ENCODE data around the gene MAP6.

Gene MAP6

DNA sequence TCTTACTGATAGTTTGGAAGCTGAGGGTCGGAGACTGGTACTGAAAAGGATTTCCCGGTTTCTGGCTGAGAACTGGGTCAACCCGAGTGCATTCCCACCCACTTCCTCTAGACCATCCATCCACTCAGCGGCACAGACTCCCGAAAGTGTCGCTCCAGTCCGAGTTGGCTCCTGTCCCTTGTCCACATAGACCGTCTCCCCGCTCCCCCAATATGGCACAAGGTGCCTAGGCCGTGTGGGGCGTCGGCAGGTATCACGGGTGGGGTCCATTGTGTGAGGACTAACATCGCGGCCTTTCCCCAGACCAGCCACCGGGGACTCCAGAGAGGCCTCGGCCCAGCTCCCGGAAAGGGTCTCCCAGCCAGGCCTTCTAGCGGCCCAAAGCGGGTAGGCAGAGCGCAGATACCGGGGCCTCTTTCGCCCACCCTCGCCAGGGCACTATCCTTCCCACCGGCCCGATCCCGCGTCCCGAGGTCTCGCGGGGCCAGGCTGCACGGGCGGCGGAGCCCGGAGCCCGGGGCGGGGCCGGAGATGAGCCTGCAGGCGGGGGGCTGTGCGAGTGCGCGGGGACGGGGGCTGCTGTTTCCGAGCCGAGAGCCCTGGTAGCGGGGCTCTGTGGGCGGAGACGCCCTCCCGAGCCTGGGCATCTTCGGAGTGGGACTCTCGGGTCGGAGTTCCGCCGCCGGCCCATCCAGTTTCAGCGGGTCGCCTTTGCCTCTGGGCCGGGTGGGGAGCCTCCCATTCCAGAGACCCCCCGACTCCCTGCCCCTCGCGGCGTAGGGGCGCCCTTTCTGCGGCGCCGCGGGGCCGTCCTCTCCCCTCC is 85.7 kb downstream of the MAP6 start:
- Histone ChIP-seq H3K4me3 (ENCODE audit: low read length in 2 of 2) (peak overlapping the region; percentile 74 to 81), H3K4me1 (ENCODE audit: control insufficient read depth, insufficient read depth, low read length) (peaks cover 19% of the 10 kb centered on the region), H3K9me3 (ENCODE audit: control insufficient read depth in 2 of 2, low read length in 2 of 2) (no peaks in the 10 kb centered on the region), H3K9ac (ENCODE audit: low read length in 2 of 2) (peak overlapping the region; percentile 92 to 96), H3K36me3 (ENCODE audit: control insufficient read depth in 2 of 2, insufficient read depth in 2 of 2, low read length in 2 of 2) (no peaks in the 10 kb centered on the region), H3K27me3 (ENCODE audit: control insufficient read depth in 1 of 2, insufficient read depth in 2 of 2, low read length in 2 of 2) (no peaks in the 10 kb centered on the region), H3K27ac (ENCODE audit: low read length) (peak overlapping the region; percentile 92)

DNA sequence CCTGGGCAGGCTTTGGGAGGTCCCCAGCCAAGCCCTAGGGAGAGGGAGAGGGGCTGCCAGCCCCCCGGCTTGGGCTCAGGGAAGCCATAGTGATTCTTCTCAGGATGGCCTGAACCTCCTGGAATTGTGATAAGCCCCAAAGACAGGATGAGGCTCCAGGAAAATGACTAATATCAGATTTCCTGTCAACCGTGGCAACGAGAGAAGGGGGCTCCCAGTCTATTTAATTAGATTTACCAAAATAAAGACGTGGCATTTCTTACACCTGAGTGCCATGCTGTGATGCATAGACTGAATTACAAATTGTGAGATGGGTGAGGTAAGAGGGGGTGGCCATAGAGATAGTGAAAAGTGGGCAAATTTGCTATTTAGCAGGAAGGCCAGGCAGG is 86.3 kb downstream of the MAP6 start:
- H3K36me3 ChIP-seq (ENCODE audit: control insufficient read depth in 2 of 2, insufficient read depth in 2 of 2, low read length in 2 of 2) = no peaks in the 10 kb centered on the region

DNA sequence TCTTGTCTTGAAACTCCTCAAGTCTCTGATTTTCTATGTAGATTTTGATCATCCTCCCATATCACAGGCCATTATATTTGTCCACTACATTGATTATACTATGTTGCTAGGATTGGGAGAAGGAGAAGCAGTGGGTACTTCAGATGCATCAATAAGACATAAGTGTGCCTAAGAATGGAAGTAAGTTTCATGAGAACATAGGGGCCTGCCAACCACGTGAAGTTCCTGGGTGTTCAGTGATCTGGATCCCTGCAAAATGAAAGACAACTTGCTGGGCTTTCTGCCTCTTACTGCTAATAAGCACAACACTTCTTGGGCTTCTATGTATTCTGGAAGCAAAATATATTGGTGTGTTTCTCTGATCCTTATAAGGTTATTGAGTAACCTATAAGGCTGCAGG is 89.0 kb downstream of the MAP6 start:
- H3K4me1 ChIP-seq (ENCODE audit: control insufficient read depth, insufficient read depth, low read length) = peaks cover 27% of the 10 kb centered on the region

More for the DNA sequence above, 86.3 kb downstream of the MAP6 start:
- no peaks in the 10 kb centered on the region for H3K27me3 ChIP-seq (ENCODE audit: control insufficient read depth in 1 of 2, insufficient read depth in 2 of 2, low read length in 2 of 2)
- peaks cover 20% of the 10 kb centered on the region for H3K4me1 ChIP-seq (ENCODE audit: control insufficient read depth, insufficient read depth, low read length)
- peak overlapping the region; percentile 92 for H3K27ac ChIP-seq (ENCODE audit: low read length)
- no peaks in the 10 kb centered on the region for H3K9me3 ChIP-seq (ENCODE audit: control insufficient read depth in 2 of 2, low read length in 2 of 2)
- peak overlapping the region; percentile 92 to 96 for H3K9ac ChIP-seq (ENCODE audit: low read length in 2 of 2)
- H3K4me3 ChIP-seq (ENCODE audit: low read length in 2 of 2) = peak overlapping the region; percentile 74 to 81

DNA sequence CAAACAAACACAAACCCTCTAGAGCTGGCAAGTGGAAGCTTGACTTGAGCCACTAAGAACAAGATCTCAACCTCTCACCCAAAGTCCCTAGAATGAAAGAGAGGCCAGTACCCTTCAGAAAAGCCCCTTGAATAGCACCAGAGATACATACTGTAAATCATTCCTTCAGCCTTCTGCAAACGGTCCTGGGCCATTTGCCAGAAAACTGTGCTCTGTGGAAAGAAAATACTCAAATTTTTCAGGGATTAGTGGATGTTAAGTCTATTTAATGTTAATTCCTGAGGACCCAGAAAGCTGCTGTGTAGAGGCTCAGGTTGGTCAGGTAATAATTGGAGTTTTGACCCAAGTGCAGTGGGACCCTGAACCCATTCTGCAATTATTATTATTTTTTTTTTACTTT is 89.9 kb downstream of the MAP6 start:
- no peak overlapping the region for H3K9ac ChIP-seq (ENCODE audit: low read length in 2 of 2)
- no peak overlapping the region for H3K4me3 ChIP-seq (ENCODE audit: low read length in 2 of 2)
- no peaks in the 10 kb centered on the region for H3K9me3 ChIP-seq (ENCODE audit: control insufficient read depth in 2 of 2, low read length in 2 of 2)
- no peaks in the 10 kb centered on the region for H3K27me3 ChIP-seq (ENCODE audit: control insufficient read depth in 1 of 2, insufficient read depth in 2 of 2, low read length in 2 of 2)
- peaks cover 22% of the 10 kb centered on the region for H3K4me1 ChIP-seq (ENCODE audit: control insufficient read depth, insufficient read depth, low read length)
- H3K27ac ChIP-seq (ENCODE audit: low read length) = no peak overlapping the region
- H3K36me3 ChIP-seq (ENCODE audit: control insufficient read depth in 2 of 2, insufficient read depth in 2 of 2, low read length in 2 of 2) = peaks cover 4 to 5% of the 10 kb centered on the region in 2 donors

More for the DNA sequence above, 89.0 kb downstream of the MAP6 start:
- H3K9me3 ChIP-seq (ENCODE audit: control insufficient read depth in 2 of 2, low read length in 2 of 2) = no peaks in the 10 kb centered on the region
- no peaks in the 10 kb centered on the region for H3K27me3 ChIP-seq (ENCODE audit: control insufficient read depth in 1 of 2, insufficient read depth in 2 of 2, low read length in 2 of 2)
- no peak overlapping the region for H3K27ac ChIP-seq (ENCODE audit: low read length)
- no peak overlapping the region for H3K9ac ChIP-seq (ENCODE audit: low read length in 2 of 2)
- no peaks in the 10 kb centered on the region for H3K36me3 ChIP-seq (ENCODE audit: control insufficient read depth in 2 of 2, insufficient read depth in 2 of 2, low read length in 2 of 2)
- no peak overlapping the region for H3K4me3 ChIP-seq (ENCODE audit: low read length in 2 of 2)

DNA sequence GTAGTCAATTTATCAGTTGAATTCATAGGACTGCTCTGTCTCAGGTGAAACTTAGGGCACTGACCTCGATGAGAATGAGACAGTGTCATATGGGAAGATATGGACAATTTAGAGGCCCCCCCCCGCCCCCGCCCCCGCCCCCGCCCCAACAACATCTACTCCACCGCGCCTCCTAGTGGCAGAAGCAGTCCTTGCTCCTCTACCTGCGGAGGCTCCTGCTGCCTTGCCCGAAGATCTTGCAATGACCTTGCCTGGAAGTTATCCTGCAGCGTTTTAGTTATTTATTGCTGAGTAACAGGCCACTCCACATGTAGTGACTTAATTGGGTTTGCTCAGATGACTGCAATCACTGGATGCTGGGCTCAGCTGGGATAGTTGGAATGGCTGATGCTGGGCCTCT is 91.6 kb downstream of the MAP6 start:
- H3K27ac ChIP-seq (ENCODE audit: low read length) = no peak overlapping the region
- peaks cover 18% of the 10 kb centered on the region for H3K4me1 ChIP-seq (ENCODE audit: control insufficient read depth, insufficient read depth, low read length)
- no peak overlapping the region for H3K4me3 ChIP-seq (ENCODE audit: low read length in 2 of 2)
- peaks cover 19 to 20% of the 10 kb centered on the region in 2 donors for H3K36me3 ChIP-seq (ENCODE audit: control insufficient read depth in 2 of 2, insufficient read depth in 2 of 2, low read length in 2 of 2)
- H3K9ac ChIP-seq (ENCODE audit: low read length in 2 of 2) = no peak overlapping the region
- no peaks in the 10 kb centered on the region for H3K27me3 ChIP-seq (ENCODE audit: control insufficient read depth in 1 of 2, insufficient read depth in 2 of 2, low read length in 2 of 2)
- no peaks in the 10 kb centered on the region for H3K9me3 ChIP-seq (ENCODE audit: control insufficient read depth in 2 of 2, low read length in 2 of 2)

DNA sequence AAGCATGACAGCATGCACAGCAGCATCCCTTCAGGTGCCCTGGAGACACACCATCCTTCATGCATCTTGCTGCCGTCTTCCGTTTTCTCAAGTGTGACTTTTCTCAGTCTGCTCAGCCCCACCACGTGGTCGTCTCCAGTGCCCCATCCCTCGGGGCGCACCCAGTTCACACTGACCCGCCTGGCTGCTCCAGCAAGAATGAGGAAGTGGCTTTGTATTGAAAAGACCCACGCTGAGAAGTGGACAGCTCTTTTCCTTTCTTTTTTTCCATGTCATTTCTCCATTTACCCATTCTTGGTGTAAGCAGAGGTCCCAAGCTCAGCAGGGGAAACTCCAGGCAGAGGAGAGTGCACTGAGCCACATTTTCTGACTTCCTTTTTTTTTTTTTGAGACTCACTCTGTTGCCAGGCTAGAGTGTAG is 92.3 kb downstream of the MAP6 start:
- Histone ChIP-seq H3K27me3 (ENCODE audit: control insufficient read depth in 1 of 2, insufficient read depth in 2 of 2, low read length in 2 of 2) (no peaks in the 10 kb centered on the region), H3K4me1 (ENCODE audit: control insufficient read depth, insufficient read depth, low read length) (peaks cover 19% of the 10 kb centered on the region), H3K36me3 (ENCODE audit: control insufficient read depth in 2 of 2, insufficient read depth in 2 of 2, low read length in 2 of 2) (peaks cover 24 to 27% of the 10 kb centered on the region in 2 donors), H3K9me3 (ENCODE audit: control insufficient read depth in 2 of 2, low read length in 2 of 2) (no peaks in the 10 kb centered on the region), H3K27ac (ENCODE audit: low read length) (peak overlapping the region; percentile 24), H3K4me3 (ENCODE audit: low read length in 2 of 2) (no peak overlapping the region), H3K9ac (ENCODE audit: low read length in 2 of 2) (no peak overlapping the region)

DNA sequence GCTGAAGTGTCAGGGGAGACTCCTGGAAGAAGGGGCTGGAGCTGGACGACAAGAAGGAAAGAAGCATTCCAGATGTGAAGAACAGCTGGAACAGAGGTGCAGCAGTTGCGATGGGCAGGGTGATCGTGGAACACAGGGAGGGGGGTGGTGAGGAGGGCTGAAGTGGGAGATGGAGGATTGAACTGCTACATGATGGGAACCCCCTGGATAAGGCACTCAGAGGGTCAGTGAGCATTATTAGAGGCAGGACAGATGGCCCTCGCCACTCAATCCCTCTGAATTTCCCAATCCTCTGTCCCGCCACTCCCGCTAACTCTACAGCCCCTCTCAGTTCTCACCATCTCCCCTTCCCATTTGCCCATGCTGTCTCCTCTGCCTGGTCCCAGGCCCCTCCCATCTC is 92.8 kb downstream of the MAP6 start:
- Histone ChIP-seq H3K27ac (ENCODE audit: low read length) (peak overlapping the region; percentile 24), H3K27me3 (ENCODE audit: control insufficient read depth in 1 of 2, insufficient read depth in 2 of 2, low read length in 2 of 2) (no peaks in the 10 kb centered on the region), H3K9me3 (ENCODE audit: control insufficient read depth in 2 of 2, low read length in 2 of 2) (no peaks in the 10 kb centered on the region), H3K4me3 (ENCODE audit: low read length in 2 of 2) (no peak overlapping the region), H3K36me3 (ENCODE audit: control insufficient read depth in 2 of 2, insufficient read depth in 2 of 2, low read length in 2 of 2) (peaks cover 29 to 32% of the 10 kb centered on the region in 2 donors), H3K4me1 (ENCODE audit: control insufficient read depth, insufficient read depth, low read length) (peaks cover 19% of the 10 kb centered on the region), H3K9ac (ENCODE audit: low read length in 2 of 2) (no peak overlapping the region)

DNA sequence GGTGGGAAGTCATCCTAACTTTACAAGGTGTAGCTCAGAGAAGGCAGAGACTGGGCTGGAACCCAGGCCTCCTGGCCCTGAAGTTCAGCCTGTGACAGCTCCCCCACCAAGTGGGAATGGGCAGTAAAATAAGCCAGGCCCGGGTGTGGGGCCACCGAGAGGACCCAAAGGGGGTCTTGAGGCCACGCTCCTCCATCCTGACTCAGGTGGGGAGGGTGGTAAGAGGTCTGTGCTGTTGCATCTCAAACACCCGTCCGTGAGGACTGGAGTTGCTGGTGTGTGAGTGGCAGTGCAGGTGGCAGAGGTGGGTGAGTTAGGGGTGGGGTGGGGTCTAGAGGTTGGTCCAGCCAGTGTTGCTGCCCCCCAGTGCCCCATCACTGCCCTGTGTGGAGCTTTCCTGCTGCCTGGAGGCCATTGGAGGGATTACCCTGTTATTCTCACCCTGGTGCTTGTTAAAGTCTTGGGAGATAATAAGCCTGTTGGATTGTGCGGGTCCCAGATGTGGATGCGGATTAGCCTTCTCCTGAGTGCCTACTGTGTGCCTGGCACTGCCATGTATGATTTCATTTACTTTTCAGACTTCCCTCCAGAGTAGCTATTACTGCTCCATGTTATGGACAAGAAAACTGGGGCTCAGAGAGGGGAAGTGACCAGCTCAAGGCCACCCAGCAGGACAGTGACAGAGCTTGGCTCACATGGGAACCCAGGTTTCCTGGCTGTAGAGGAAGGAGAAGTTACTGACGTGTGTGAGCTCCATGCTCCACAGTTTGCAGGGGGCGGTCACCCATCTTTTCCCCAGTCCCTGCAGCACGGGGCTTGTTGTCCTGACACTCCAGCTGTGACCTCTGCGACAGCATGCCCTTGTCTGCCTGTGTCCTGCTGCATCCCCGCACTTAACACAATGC is 93.9 kb downstream of the MAP6 start:
- peaks cover 21% of the 10 kb centered on the region for H3K4me1 ChIP-seq (ENCODE audit: control insufficient read depth, insufficient read depth, low read length)
- H3K9me3 ChIP-seq (ENCODE audit: control insufficient read depth in 2 of 2, low read length in 2 of 2) = no peaks in the 10 kb centered on the region
- no peaks in the 10 kb centered on the region for H3K27me3 ChIP-seq (ENCODE audit: control insufficient read depth in 1 of 2, insufficient read depth in 2 of 2, low read length in 2 of 2)
- H3K36me3 ChIP-seq (ENCODE audit: control insufficient read depth in 2 of 2, insufficient read depth in 2 of 2, low read length in 2 of 2) = peaks cover 39 to 41% of the 10 kb centered on the region in 2 donors
- peak overlapping the region; percentile 53 for H3K27ac ChIP-seq (ENCODE audit: low read length)
- H3K4me3 ChIP-seq (ENCODE audit: low read length in 2 of 2) = no peak overlapping the region
- no peak overlapping the region for H3K9ac ChIP-seq (ENCODE audit: low read length in 2 of 2)

DNA sequence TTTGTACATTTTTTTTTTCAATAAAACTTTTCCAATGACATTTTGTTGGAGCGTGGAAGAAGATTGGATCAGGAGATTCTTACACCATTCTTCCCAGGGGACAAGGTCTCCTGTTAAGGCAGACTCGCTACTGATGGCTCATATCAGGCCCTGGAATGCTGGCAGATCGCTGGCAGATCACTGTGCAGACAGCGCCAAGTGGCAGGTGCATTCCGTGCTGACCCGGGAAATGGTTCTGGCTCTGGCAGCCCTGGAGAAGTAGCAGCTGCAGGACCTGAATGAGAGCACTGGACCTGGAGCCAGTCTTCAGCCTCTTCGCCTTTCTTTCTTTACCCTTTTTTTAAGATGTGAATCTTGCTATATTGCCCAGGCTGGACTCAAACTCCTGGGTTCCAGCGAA is 96.1 kb downstream of the MAP6 start:
- no peak overlapping the region for H3K9ac ChIP-seq (ENCODE audit: low read length in 2 of 2)
- peaks cover 60 to 61% of the 10 kb centered on the region in 2 donors for H3K36me3 ChIP-seq (ENCODE audit: control insufficient read depth in 2 of 2, insufficient read depth in 2 of 2, low read length in 2 of 2)
- no peak overlapping the region for H3K4me3 ChIP-seq (ENCODE audit: low read length in 2 of 2)
- no peaks in the 10 kb centered on the region for H3K9me3 ChIP-seq (ENCODE audit: control insufficient read depth in 2 of 2, low read length in 2 of 2)
- H3K27ac ChIP-seq (ENCODE audit: low read length) = peak overlapping the region; percentile 53
- peaks cover 30% of the 10 kb centered on the region for H3K4me1 ChIP-seq (ENCODE audit: control insufficient read depth, insufficient read depth, low read length)
- H3K27me3 ChIP-seq (ENCODE audit: control insufficient read depth in 1 of 2, insufficient read depth in 2 of 2, low read length in 2 of 2) = no peaks in the 10 kb centered on the region

DNA sequence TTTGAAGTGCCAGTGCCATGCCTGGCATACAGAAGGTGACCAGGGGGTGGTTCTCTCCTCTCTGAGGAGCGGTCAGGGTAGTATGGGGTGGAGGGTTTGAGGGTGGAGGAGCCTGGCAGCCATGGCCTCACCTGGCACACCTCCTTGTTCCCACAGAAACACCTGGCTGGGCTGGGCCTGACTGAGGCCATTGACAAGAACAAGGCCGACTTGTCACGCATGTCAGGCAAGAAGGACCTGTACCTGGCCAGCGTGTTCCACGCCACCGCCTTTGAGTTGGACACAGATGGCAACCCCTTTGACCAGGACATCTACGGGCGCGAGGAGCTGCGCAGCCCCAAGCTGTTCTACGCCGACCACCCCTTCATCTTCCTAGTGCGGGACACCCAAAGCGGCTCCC is 97.2 kb downstream of the MAP6 start:
- Histone ChIP-seq H3K27me3 (ENCODE audit: control insufficient read depth in 1 of 2, insufficient read depth in 2 of 2, low read length in 2 of 2) (no peaks in the 10 kb centered on the region), H3K27ac (ENCODE audit: low read length) (no peak overlapping the region), H3K36me3 (ENCODE audit: control insufficient read depth in 2 of 2, insufficient read depth in 2 of 2, low read length in 2 of 2) (peaks cover 70 to 71% of the 10 kb centered on the region in 2 donors), H3K9me3 (ENCODE audit: control insufficient read depth in 2 of 2, low read length in 2 of 2) (no peaks in the 10 kb centered on the region), H3K4me1 (ENCODE audit: control insufficient read depth, insufficient read depth, low read length) (peaks cover 35% of the 10 kb centered on the region), H3K4me3 (ENCODE audit: low read length in 2 of 2) (no peak overlapping the region), H3K9ac (ENCODE audit: low read length in 2 of 2) (no peak overlapping the region)
